CD4-positive, alpha-beta T cell treated with Interferon alpha-2 for 1 hour (primary cell): ENCODE results near the gene IL25.
"Not testable (repeated sequence)": the region's sequence is repeated elsewhere in the genome, so short reads cannot be mapped to it uniquely, and the experiment has no call there.

Source experiments
- DNase-seq, 2 donors: peaks; one replicate each; pipeline ENCODE4 v3.0.0-alpha.2; 2020 to 2022

The IL25 gene

DNA sequence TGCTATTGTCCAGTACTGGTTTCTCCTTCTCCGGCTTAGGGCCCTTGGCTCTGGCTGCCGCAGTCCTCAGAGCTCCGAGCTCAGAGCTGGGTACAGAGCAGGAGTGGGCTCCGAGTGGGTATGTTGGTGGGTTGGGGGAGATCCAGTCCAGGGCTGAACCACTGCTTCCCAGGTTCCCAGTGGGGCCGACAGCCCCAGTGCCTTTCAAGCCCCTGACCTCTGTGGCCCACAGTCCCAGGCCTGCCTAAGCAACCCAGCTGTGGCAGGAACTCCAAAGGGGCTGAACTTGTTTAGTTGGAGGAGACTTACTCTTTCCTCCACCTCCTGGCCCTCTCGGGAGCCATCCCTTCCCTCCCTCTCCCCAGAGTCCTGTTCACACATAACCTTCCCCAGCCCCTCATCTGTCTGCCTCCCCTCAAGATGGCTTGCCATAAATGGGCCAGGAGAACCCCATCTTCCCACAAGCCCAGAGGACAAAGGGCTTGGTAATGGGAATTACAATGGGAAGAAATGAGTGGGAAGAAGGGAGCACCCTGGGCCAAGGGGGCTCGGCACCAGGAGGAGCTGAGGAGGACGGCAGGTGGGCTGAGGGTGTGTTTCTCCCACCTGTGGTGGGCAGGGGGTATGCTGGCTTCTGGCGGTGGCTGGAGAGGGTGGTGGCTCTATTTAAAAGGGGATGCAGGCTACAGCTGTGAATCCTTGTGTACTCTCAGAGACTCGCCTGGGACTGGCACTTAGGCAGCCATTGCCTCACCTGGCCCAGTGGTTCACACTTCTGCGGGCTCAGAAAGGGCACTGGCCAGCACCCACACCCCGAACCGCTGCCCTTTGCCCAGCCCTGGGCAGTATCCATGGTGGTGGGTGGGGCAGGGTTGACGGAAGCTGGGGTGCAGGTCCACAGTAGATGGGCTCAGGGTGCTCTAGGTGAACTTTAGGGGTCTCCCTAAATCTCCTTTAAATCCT, 39.2 kb downstream of the IL25 start:
- no peak for DNase-seq

- no peak for DNase-seq
Measured at GRCh38 chr14:23413681-23414080, 41.1 kb downstream of the IL25 start.

DNA sequence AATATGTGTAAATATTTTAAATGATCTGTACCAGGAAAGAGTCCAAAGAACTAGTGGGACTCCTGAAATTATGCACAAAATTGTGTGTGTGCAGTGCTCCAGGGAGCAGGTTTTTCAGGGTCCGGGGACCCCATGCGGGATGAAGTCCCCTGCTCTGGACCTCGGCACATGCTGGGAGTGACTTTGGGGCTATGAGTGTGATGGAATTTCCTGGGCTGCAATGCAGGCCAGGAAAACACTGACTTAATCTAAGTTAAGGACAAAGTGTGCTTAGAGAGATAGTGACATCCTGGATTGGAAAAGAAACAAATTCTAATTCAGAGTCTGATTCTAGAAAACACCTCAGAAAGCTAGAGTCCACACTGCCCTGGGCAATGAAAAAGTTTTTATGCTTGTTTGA, 41.6 kb downstream of the IL25 start:
- DNase-seq: no peak

GRCh38 chr14:23414906-23415820, 42.6 kb downstream of the IL25 start:
- no peak for DNase-seq

GRCh38 chr14:23415821-23416778, 43.5 kb downstream of the IL25 start:
- no peak for DNase-seq

DNA sequence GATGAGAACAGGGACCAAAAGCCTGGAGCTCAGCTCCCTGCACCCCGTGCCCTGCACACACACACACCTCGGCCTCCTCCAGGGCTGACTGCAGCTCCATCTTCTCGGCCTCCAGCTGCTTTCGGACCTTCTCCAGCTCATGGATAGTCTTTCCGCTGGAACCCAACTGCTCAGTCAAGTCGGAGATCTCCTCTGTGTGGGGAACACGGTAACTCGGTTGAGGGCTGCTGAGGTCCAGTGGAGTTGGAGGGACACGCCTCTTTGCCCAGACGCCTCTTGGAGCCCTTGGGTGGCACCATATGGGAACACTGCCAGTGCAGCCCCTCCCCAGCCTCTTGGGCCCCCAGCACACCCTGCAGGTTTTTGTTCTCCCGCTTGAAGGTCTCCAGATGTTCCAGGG, 44.2 kb downstream of the IL25 start:
- no peak for DNase-seq

- not testable (repeated sequence) for DNase-seq
Measured at GRCh38 chr14:23417269-23417668, 44.7 kb downstream of the IL25 start.

DNA sequence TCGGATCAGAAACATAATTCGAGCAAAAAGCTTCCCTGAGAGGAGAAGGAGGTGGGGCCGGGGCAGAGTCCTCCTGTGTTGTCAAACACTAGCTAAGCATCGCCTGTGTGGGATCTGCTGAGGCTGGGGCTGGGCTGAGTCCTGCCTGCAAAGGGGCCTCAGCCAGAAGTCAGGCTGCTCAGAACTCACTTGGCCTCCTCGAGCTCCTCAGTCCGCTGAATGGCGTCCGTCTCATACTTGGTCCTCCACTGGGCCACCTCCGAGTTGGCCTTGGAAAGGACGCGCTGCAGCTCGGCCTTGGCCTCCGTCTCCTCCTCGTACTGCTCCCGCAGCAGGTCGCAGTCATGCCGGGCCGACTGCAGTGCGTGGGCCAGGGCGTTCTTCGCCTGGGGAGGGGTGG, 45.4 kb downstream of the IL25 start:
- no peak for DNase-seq

DNA sequence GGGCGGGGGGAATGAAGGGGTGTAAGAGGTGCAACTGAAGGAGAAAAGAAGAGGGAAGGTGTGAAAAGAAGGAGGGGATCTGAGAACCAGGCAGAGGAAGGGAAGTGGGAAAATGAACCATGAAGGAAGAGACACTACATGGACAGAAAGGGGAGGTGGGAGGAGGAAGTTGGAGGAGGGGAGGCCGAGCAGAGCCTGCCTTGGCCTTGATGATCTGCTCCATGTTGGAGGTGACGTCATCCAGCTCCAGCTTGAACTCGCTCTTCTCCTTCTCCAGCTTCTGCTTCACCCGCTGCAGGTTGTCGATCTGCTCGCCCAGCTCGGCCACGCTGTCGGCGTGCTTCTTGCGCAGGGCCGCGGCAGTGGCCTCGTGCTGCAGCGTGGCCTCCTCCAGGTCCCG, 47.0 kb downstream of the IL25 start:
- not testable (repeated sequence) for DNase-seq

DNA sequence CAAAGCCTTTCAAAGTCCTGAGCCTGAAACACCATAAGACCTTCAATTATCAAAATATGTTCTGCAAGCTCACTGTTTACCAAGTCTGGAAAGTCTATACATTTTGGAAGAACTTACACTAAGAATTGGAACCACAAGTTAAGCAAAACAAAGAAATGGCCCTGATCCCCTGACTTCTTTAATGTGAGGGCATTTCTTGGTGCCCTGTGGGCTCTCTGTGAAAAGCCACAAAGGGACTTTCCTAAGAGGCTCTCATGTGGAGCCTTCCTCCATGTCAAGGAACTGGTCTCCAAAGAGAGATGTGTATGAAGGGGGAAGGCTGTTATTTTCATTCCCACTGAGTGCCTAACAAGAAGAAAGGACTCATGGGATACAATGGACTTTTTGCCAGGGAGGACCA, 49.0 kb downstream of the IL25 start:
- no peak for DNase-seq

DNA sequence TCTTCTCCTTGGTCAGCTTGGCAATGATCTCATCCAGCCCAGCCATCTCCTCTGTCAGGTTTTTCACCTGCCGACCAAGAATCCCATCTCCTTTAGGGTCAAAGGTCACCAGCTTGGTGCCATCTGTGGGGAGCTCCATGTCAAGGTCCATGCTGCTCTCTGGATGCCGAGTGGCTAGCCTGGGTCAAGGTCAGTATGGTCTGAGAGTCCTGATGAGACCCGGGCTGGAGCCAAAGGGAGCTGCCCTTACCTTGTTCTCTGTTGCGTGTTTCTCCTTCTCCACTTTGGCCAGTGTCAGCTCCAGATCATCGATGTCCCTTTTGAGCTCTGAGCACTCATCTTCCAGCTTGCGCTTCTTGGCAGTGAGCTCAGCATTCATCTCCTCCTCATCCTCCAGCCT, 51.0 kb downstream of the IL25 start:
- DNase-seq: no peak

DNA sequence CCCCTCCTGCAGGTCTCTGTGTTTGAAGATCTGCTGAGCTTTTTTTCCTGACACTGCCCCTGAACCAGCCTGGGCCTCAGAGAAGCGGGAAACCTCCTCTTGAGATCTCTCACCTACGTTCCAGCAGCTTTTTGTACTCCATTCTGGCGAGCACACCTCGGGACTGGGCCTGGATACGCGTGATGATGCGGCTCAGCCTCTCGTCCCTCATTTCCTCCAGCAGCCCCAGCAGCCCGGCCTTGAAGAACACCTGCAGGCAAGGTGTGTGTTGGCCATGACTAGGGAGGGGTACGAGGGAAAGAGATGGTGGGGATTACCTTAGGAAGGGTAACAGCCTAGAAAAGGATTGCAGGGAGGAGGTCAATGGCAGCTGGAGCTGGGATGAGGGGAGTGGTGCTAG, 52.6 kb downstream of the IL25 start:
- DNase-seq: no peak

GRCh38 chr14:23425798-23426197, 53.2 kb downstream of the IL25 start:
- not testable (repeated sequence) for DNase-seq
